K562 (cell line): Measurements from ENCODE around the gene EPYC. TPM values are rescaled to one million over a fixed set of nuclear protein-coding genes. Genes with fewer than 3 reads are reported as not detected.

Experiments used
- ATAC-seq: fragments of 200-7000 bp; cut with Tn5 transposase; 3 replicates; pipeline ENCODE4 v1.9.1; 2020; ENCODE audit warnings: moderate library complexity
- BruUV-seq: library from RNA; stranded (reverse); fragments of 400-500 nt; replicated peaks from 2 replicates; lab custom pipeline; 2021; lab: Mats Ljungman, UMichigan
- CTCF ChIA-PET: fragments of 300-600 bp; formaldehyde crosslinking; extraction: SDS; loops from one replicate; lab custom pipeline; 2021; ENCODE audit warnings: low intra/inter-chr PET ratio; lab: Yijun Ruan, JAX
- POLR2A ChIA-PET: fragments of 300-600, 350-650 bp; sonication (Branson Sonifier 250); formaldehyde crosslinking; extraction: SDS; loops from one replicate; lab custom pipeline; 2021; ENCODE audit warnings: antibody characterized with exemption, inconsistent platforms; lab: Yijun Ruan, JAX
- DNase-seq, 4 experiments: peaks; one replicate each; pipeline versions ENCODE4 v3.0.0 to v3.0.0-alpha.2; 2011 to 2018; ENCODE audit warnings: low spot score in 3 of 4, mixed read lengths in 3 of 4; ENCODE audit errors: extremely low read depth in 1 of 4
- FAIRE-seq: peaks from 2 replicates; lab custom pipeline; 2011; peaks lifted over from hg19 to GRCh38; lab: Jason Lieb, UNC
- H2AFZ ChIP-seq: 2 replicates; pipeline ENCODE4 v1.6.0; 2011; ENCODE audit warnings: low read depth, low read length, control low read depth, inconsistent platforms
- H3K27ac ChIP-seq: fragments of 200-600 bp; 3 replicates; pipeline ENCODE4 v1.8.0; 2011; ENCODE audit warnings: low read depth, mild to moderate bottlenecking, control low read depth, inconsistent platforms, low read length, moderate library complexity, mixed read lengths; ENCODE audit errors: extremely low read depth
- H3K27me3 ChIP-seq, 2 experiments: fragments of 300-600 bp in 1 of 2; 2 replicates in 1 of 2; 3 replicates in 1 of 2; pipeline versions ENCODE4 v1.6.0 to v1.8.0; 2011; ENCODE audit warnings: inconsistent platforms in 2 of 2, low read length in 2 of 2, mild to moderate bottlenecking in 1 of 2, mixed read lengths in 1 of 2, moderate library complexity in 1 of 2; ENCODE audit not compliant: control insufficient read depth in 2 of 2, insufficient read depth in 2 of 2
- H3K36me3 ChIP-seq: fragments of 300-600 bp; 3 replicates; pipeline ENCODE4 v1.8.0; 2011; ENCODE audit warnings: mild to moderate bottlenecking, low read length, inconsistent platforms; ENCODE audit not compliant: control insufficient read depth, insufficient read depth
- H3K4me1 ChIP-seq, 2 experiments: fragments of 200-600 bp in 1 of 2; replicated peaks in 1 of 2; 2 replicates in 1 of 2; 3 replicates in 1 of 2; pipeline versions ENCODE4 v1.5.1 to v1.8.0; 2011; ENCODE audit warnings: inconsistent platforms in 2 of 2, low read length in 2 of 2, mild to moderate bottlenecking in 1 of 2, mixed read lengths in 1 of 2, moderate library complexity in 1 of 2; ENCODE audit not compliant: control insufficient read depth in 2 of 2, insufficient read depth in 2 of 2
- H3K4me2 ChIP-seq: 2 replicates; pipeline ENCODE4 v1.6.1; 2011; ENCODE audit warnings: low read length, control low read depth, inconsistent platforms, mixed read lengths; ENCODE audit not compliant: insufficient read depth
- H3K4me3 ChIP-seq: fragments of 200-600 bp; sonication (generic), shearing (Covaris generic); 2 replicates; pipeline ENCODE4 v1.5.1; 2016; ENCODE audit warnings: control low read depth, inconsistent platforms
- H3K79me2 ChIP-seq: fragments of 200-600 bp; 3 replicates; pipeline ENCODE4 v1.8.0; 2011; ENCODE audit warnings: low read length, inconsistent platforms; ENCODE audit not compliant: control insufficient read depth, insufficient read depth
- H3K9ac ChIP-seq, 2 experiments: 2 replicates each; pipeline versions ENCODE4 v1.6.0 to v1.6.1; 2011; ENCODE audit warnings: low read depth in 2 of 2, low read length in 2 of 2, control low read depth in 1 of 2, inconsistent platforms in 1 of 2, mild to moderate bottlenecking in 1 of 2, mixed read lengths in 1 of 2; ENCODE audit not compliant: insufficient read depth in 1 of 2
- H3K9me1 ChIP-seq: one replicate; pipeline ENCODE4 v1.6.0; 2011; ENCODE audit warnings: inconsistent platforms, mild to moderate bottlenecking, low read length, moderate library complexity; ENCODE audit not compliant: control insufficient read depth, insufficient read depth
- H3K9me3 ChIP-seq: replicated peaks from 2 replicates; pipeline ENCODE4 v1.5.1; 2011; ENCODE audit warnings: low read depth, low read length, inconsistent platforms; ENCODE audit not compliant: control insufficient read depth, insufficient read depth
- H4K20me1 ChIP-seq: replicated peaks from 2 replicates; pipeline ENCODE4 v1.6.1; 2011; ENCODE audit warnings: low read length, inconsistent platforms, mixed read lengths; ENCODE audit not compliant: control insufficient read depth, insufficient read depth
- CBX5 ChIP-seq: IDR thresholded peaks from 2 replicates; pipeline ENCODE4 v1.6.1; 2014; ENCODE audit warnings: low read depth, borderline replicate concordance
- NELFE ChIP-seq: IDR thresholded peaks from 2 replicates; pipeline ENCODE4 v1.6.1; 2011; ENCODE audit warnings: mild to moderate bottlenecking; ENCODE audit not compliant: insufficient read depth, insufficient read length
- RBFOX2 ChIP-seq: fragments of 200-400 bp; formaldehyde crosslinking; IDR thresholded peaks from 2 replicates; pipeline ENCODE4 v1.6.1; 2017; ENCODE audit warnings: low read depth, mild to moderate bottlenecking, low read length, moderate library complexity
- SIX5 ChIP-seq, 2 experiments: IDR thresholded peaks; 2 replicates each; pipeline ENCODE4 v1.6.1; 2011; ENCODE audit warnings: low read length in 2 of 2, borderline replicate concordance in 1 of 2, low read depth in 1 of 2, mild to moderate bottlenecking in 1 of 2, moderate library complexity in 1 of 2; ENCODE audit not compliant: insufficient read depth in 1 of 2
- TEAD4 ChIP-seq, 2 experiments: sonication (generic) in 1 of 2; formaldehyde crosslinking in 1 of 2; IDR thresholded peaks; 2 replicates each; pipeline versions ENCODE4 v1.6.1 to v1.8.0; 2012 to 2022; ENCODE audit warnings: borderline replicate concordance in 1 of 2, inconsistent platforms in 1 of 2, low read length in 1 of 2, mild to moderate bottlenecking in 1 of 2, missing genetic modification reagents in 1 of 2
- TSC22D4 ChIP-seq: fragments of 450-650 bp; IDR thresholded peaks from 2 replicates; pipeline ENCODE4 v1.6.1; 2016; ENCODE audit warnings: missing genetic modification characterization, missing biosample characterization, control low read depth
- ZNF239 ChIP-seq: fragments of 250-450 bp; sonication (Bioruptor Pico); IDR thresholded peaks from 2 replicates; pipeline ENCODE4 v1.4.0; 2020; ENCODE audit warnings: mild to moderate bottlenecking
- ZNF436 ChIP-seq: fragments of 250-450, 450-650 bp; sonication (Bioruptor Pico); formaldehyde crosslinking; IDR thresholded peaks from 2 replicates; pipeline ENCODE4 v1.7.0; 2020; ENCODE audit warnings: mild to moderate bottlenecking
- WGBS: fragments of 100-300 bp; shearing (Covaris generic); methylation state at CpG from one replicate; pipeline ENCODE4 v1.1.6; 2016; ENCODE audit warnings: low coverage, mixed read lengths; ENCODE audit not compliant: insufficient coverage; ENCODE audit errors: missing lambda C conversion rate; 5-methylcytosine and 5-hydroxymethylcytosine counted together
- in situ Hi-C: fragments of 300-500 bp; cut with MboI; formaldehyde crosslinking; loops from 4 replicates; pipeline ENCODE4 v1.15.0; 2018; ENCODE audit warnings: inconsistent platforms, mixed read lengths
- intact Hi-C: fragments of 100-400 bp; cut with micrococcal nuclease; formaldehyde crosslinking; loops from 2 replicates; pipeline ENCODE4 v1.14.2; 2022
- polyA plus RNA-seq, 8 experiments: library from polyadenylated mRNA; depleted of rRNA in 4 of 8; stranded (reverse) in 5 of 8; unstranded in 3 of 8; fragments of >200 nt; fragmentation: Nextera tagmentation in 2 of 8; fragmentation: Illumina TruSeq in 1 of 8; extraction: Ambion mirVana in 2 of 8; extraction: Trizol in 1 of 8; gene quantifications; 2 replicates each; pipeline versions ENCODE4 v1.2.1 to v1.2.3, GENCODE V29; 2011 to 2014; ENCODE audit warnings: inconsistent platforms in 1 of 8, missing spikeins in 1 of 8
- total RNA-seq, 7 experiments: library from RNA; depleted of rRNA in 6 of 7; stranded (reverse); fragments of >200 nt in 6 of 7; fragmentation: Illumina TruSeq in 2 of 7; extraction: Trizol in 2 of 7; gene quantifications; 2 replicates each; pipeline versions ENCODE4 v1.2.1 to v1.2.3, GENCODE V29; 2011 to 2021; ENCODE audit warnings: low replicate concordance in 1 of 7
- TF ChIP-seq, protein P1 (sequence below): fragments of 250-450 bp; sonication (Bioruptor Pico); IDR thresholded peaks from 2 replicates; pipeline ENCODE4 v1.4.0; 2020; ENCODE audit warnings: mild to moderate bottlenecking, moderate library complexity, borderline replicate concordance
- TF ChIP-seq, protein P2 (sequence below), 2 experiments: IDR thresholded peaks; 2 replicates each; pipeline ENCODE4 v1.6.1; 2012; ENCODE audit warnings: improper control_type of control experiment in 2 of 2, low read depth in 2 of 2, low read length in 2 of 2, borderline replicate concordance in 1 of 2
- TF ChIP-seq, protein P3 (sequence below): sonication (generic); formaldehyde crosslinking; IDR thresholded peaks from 2 replicates; pipeline ENCODE4 v1.8.0; 2022; ENCODE audit warnings: missing genetic modification reagents, mild to moderate bottlenecking, borderline replicate concordance

The EPYC gene
- total and polyA plus RNA-seq, 9 of the 15 experiments (the other 6 are each of a cell fraction or from before 2014, with no cell fraction given) = not detected

DNA sequence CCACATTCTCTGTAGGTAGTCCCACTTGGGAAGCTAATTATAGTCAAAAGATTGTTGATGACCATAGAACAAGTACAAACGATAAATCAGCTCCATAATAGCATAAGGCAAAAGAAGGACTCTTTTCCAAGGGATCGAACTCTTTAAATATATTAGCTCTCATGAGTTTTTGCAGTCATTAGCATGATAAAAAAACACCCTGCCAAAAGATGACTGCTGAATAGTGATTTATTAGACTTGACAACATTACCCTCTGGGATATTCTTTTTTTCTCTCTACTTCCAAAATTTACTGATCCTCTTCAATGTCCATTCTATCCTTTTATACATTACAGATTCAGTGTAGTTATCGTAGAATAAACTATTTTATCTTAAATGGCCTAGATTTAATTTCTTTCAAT, 14.2 kb downstream of the EPYC start (continued):
- TF ChIP-seq, protein P1, sequence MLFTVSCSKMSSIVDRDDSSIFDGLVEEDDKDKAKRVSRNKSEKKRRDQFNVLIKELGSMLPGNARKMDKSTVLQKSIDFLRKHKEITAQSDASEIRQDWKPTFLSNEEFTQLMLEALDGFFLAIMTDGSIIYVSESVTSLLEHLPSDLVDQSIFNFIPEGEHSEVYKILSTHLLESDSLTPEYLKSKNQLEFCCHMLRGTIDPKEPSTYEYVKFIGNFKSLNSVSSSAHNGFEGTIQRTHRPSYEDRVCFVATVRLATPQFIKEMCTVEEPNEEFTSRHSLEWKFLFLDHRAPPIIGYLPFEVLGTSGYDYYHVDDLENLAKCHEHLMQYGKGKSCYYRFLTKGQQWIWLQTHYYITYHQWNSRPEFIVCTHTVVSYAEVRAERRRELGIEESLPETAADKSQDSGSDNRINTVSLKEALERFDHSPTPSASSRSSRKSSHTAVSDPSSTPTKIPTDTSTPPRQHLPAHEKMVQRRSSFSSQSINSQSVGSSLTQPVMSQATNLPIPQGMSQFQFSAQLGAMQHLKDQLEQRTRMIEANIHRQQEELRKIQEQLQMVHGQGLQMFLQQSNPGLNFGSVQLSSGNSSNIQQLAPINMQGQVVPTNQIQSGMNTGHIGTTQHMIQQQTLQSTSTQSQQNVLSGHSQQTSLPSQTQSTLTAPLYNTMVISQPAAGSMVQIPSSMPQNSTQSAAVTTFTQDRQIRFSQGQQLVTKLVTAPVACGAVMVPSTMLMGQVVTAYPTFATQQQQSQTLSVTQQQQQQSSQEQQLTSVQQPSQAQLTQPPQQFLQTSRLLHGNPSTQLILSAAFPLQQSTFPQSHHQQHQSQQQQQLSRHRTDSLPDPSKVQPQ (CRISPR knock-in tag) = no peak
- no peak for TF ChIP-seq SIX5 (IDR thresholded peaks at IDR 0.05; ENCODE audit: borderline replicate concordance in 1 of 2, insufficient read depth in 1 of 2, low read depth in 1 of 2, low read length in 2 of 2)
- no peak for TF ChIP-seq ZNF239 (CRISPR knock-in tag)

DNA sequence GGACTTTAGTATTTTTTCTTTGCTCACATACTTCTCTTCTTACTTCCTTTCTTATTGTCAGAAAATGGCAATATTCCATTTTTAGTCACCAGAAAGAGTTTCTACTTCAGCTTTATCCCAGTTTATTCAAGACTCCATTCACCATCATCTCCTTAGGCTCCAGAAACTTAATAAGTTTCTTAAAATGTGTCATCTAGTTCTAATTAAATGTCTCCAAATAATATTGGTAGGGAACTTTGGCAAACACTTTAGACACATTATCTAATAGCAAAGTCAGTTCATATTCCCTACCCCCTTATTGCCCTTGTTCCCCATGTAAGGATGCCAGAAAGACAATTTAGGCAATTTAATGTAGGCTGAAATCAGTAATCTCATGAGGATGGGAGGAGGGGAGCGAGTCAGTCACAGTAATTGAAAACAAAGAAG, 15.1 kb downstream of the EPYC start:
- H3K36me3 ChIP-seq = no peaks in the 10 kb centered on the region
- no peak overlapping the region for H2AFZ ChIP-seq
- H4K20me1 ChIP-seq = no peaks in the 10 kb centered on the region
- ChIA-PET POLR2A (no interaction called here), CTCF (no interaction called here)
- H3K27ac ChIP-seq = no peak overlapping the region
- no peaks in the 10 kb centered on the region for H3K79me2 ChIP-seq
- no peak overlapping the region for H3K9ac ChIP-seq
- WGBS = 0% methylated on average over 1 of the region's 1 CpG
- H3K4me2 ChIP-seq = no peak overlapping the region
- ATAC-seq (no peak), FAIRE-seq (no peak), DNase-seq (no peak)
- H3K4me3 ChIP-seq = no peak overlapping the region
- H3K9me1 ChIP-seq = no peaks in the 10 kb centered on the region
- intact Hi-C loops = no loop called here
- no peaks in the 10 kb centered on the region for H3K9me3 ChIP-seq
- no peaks in the 10 kb centered on the region for H3K4me1 ChIP-seq
- in situ Hi-C loops = loop anchor here (25.0 kb wide), 1 partner anchor 348 kb away; no protein-coding TSS in a partner anchor
- BruUV-seq = no TSS peak
- no peaks in the 10 kb centered on the region for H3K27me3 ChIP-seq
- TF ChIP-seq TSC22D4 (tag) (no peak), CBX5 (no peak), RBFOX2 (no peak), ZNF436 (CRISPR knock-in tag) (no peak), TEAD4 (IDR thresholded peaks at IDR 0.05; ENCODE audit: low read length) (no peak), TEAD4 (CRISPR knock-in tag; IDR thresholded peaks at IDR 0.05; ENCODE audit: borderline replicate concordance) (no peak), NELFE (no peak)
- TF ChIP-seq, protein P2, sequence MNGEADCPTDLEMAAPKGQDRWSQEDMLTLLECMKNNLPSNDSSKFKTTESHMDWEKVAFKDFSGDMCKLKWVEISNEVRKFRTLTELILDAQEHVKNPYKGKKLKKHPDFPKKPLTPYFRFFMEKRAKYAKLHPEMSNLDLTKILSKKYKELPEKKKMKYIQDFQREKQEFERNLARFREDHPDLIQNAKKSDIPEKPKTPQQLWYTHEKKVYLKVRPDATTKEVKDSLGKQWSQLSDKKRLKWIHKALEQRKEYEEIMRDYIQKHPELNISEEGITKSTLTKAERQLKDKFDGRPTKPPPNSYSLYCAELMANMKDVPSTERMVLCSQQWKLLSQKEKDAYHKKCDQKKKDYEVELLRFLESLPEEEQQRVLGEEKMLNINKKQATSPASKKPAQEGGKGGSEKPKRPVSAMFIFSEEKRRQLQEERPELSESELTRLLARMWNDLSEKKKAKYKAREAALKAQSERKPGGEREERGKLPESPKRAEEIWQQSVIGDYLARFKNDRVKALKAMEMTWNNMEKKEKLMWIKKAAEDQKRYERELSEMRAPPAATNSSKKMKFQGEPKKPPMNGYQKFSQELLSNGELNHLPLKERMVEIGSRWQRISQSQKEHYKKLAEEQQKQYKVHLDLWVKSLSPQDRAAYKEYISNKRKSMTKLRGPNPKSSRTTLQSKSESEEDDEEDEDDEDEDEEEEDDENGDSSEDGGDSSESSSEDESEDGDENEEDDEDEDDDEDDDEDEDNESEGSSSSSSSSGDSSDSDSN (IDR thresholded peaks at IDR 0.05; ENCODE audit: borderline replicate concordance in 1 of 2, low read depth in 2 of 2, low read length in 2 of 2) = no peak
- TF ChIP-seq, protein P3, sequence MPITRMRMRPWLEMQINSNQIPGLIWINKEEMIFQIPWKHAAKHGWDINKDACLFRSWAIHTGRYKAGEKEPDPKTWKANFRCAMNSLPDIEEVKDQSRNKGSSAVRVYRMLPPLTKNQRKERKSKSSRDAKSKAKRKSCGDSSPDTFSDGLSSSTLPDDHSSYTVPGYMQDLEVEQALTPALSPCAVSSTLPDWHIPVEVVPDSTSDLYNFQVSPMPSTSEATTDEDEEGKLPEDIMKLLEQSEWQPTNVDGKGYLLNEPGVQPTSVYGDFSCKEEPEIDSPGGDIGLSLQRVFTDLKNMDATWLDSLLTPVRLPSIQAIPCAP = no peak
